Tongue (tissue), 2 donors: ENCODE results near the gene PDE4DIP. TPM values are rescaled to one million over a fixed set of nuclear protein-coding genes. Genes with fewer than 3 reads are reported as not detected.
"Not testable (repeated sequence)": the region's sequence is repeated elsewhere in the genome, so short reads cannot be mapped to it uniquely, and the experiment has no call there.

Experiments
- DNase-seq: peaks from one replicate; pipeline ENCODE4 v3.0.0-alpha.2; 2015
- total RNA-seq: library from RNA; depleted of rRNA; stranded (reverse); fragments of >200 nt; gene quantifications from one replicate; pipeline ENCODE4 v1.2.3, GENCODE V29; 2014

Gene PDE4DIP
- total RNA-seq: 1,550 TPM

GRCh38 chr1:148844220-148844619 lies at the start of gene PDE4DIP:
PDE4DIP (plus strand) TSS chr1:148844428; CDS start chr1:148844775, 347 bp downstream.
- DNase-seq: not testable (repeated sequence)

- not testable (repeated sequence) for DNase-seq
These were observed 35.8 kb upstream of the PDE4DIP start for GRCh38 chr1:148808268-148808928.

DNA sequence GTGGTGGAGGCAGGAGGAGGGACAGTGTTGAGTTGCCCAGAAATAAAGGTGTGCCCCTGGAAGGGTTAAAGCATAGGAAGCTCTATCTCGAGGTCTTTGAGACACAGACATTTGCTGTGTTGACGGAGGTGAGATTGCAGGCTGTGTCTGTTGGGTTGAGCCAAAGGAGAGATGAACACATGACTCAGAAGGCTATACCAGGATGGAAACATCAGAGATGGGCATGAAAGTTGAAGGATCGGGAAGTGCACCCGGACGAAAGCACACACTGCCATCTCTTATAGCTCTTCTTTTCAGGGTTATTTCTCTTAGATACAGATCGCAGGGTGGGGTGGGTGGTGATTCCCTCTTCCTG lies 35.3 kb upstream of the PDE4DIP start:
- DNase-seq: not testable (repeated sequence)

DNA sequence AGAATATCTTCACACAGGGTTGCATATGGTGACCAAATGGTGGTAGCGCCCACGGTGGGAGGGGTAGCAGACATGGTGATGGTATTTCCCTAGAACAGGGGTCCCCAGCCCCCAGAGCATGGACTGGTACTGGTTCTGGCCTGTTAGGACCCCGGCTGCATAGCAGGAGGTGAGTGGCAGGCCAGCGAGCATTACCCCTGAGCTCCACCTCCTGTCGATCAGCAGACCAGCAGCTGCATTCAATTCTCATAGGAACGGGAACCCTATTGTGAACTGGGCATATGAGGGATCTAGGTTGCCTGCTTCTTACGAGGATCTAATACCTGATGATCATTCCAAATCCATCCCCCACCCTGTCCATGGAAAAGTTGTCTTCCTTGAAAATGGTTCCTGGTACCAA lies 22.0 kb upstream of the PDE4DIP start:
- not testable (repeated sequence) for DNase-seq

- not testable (repeated sequence) for DNase-seq
These were observed 20.4 kb upstream of the PDE4DIP start for GRCh38 chr1:148823822-148824221.

DNA sequence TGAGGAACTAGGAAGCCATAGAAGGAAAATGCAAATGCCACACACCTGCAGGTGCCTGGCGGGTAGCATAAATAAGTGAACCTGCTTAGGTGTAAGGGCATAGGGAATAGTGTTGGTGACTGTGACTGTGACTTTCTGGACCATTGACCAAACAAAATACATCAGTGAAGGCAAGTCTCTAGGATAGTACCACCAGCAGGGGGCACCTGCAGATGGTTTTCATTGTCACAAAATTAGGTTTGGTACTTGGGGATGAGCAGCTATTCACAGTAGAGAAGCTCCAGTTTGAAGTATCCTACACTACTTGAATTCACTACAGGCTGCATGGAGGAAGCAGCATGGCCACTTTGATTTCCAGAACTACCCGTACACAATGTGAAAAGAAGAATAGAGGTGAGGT lies 19.2 kb upstream of the PDE4DIP start:
- not testable (repeated sequence) for DNase-seq

DNA sequence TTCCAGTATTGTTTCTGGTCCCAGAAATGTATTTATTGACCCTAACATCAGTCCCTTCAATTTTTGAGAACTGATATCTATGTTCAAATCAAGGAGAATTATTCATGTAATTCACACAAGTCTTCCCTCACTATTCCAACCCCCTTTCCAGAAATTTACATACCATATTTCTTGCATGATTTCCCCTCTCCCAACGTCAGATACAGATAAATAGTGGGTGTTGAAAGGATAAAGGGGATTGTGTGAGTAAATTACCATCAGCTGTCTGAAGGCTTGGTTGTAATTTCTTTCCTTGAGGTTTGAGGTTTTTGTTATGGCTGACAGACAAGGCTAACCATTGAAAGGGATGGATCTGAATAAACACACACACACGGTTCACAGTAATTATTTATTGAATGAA lies 15.7 kb upstream of the PDE4DIP start:
- DNase-seq: not testable (repeated sequence)

- not testable (repeated sequence) for DNase-seq
These were observed 15.3 kb upstream of the PDE4DIP start for GRCh38 chr1:148828962-148829361.

- DNase-seq: not testable (repeated sequence)
These were observed 14.9 kb upstream of the PDE4DIP start for GRCh38 chr1:148829365-148829764.

GRCh38 chr1:148841262-148841661 lies 3.0 kb upstream of the PDE4DIP start:
- not testable (repeated sequence) for DNase-seq

DNA sequence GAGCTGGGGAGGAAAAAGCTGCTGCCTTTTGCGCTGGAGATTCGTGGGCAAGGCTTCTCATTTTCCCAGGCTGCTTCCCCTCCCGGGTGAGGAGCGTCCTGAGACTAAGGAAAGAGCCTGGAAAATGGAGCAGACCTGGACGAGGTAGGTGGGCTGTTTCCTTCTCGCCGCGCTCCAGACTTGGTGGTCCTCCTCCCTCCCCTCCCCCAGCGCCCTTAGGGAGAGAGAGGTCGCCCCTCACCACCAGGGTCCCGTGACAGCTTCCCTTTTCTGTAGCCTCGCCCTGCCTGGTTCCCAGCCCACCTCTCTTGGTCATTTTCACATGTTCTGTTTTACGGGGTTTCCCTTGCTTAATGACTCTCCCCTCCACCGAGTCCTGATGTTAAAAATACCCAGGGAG lies 423 bp downstream of the PDE4DIP start:
- DNase-seq: not testable (repeated sequence)

GRCh38 chr1:148845068-148845467 lies 840 bp downstream of the PDE4DIP start:
- not testable (repeated sequence) for DNase-seq

DNA sequence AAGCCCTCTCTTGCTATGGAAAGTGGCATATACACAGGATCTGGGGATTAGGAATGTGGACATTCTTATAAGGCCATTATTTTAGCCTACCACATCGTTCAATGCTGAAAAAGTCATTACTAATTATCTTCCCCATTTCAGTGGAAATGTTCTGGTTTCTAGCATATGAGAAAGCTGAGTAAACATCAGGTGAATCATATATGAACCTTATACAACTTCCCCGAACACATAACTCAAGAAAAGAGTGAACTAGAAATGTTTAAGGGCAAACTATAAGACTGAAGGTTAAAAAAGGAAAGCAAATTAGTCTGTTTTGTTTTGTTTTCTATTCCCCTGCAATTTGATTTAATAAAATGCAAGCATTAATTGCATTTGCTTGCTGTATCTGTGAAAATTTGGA lies 6.1 kb downstream of the PDE4DIP start:
- not testable (repeated sequence) for DNase-seq

DNA sequence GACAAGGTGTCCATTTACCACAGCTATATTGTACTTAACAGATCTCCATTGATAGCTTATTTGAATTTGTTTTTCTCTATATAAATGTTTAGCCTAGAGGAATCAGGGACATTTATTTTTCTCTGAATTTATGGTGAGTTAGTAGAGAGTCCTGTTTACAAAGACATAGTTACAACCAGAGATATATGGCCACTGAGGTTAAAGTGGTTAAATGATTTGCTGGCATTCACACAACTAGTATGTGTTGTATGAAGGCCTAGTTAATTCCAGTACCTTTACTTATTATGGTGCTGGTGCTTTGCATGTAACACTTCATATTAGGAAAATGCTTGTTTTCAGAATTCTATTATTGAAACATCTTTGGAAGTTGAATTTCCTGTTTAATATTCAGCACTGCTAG lies 6.6 kb downstream of the PDE4DIP start:
- not testable (repeated sequence) for DNase-seq

- not testable (repeated sequence) for DNase-seq
These were observed 7.5 kb downstream of the PDE4DIP start for GRCh38 chr1:148851684-148852083.

GRCh38 chr1:148853363-148853762 lies 9.1 kb downstream of the PDE4DIP start:
- DNase-seq: not testable (repeated sequence)

GRCh38 chr1:148854063-148854462 lies 9.8 kb downstream of the PDE4DIP start:
- not testable (repeated sequence) for DNase-seq

DNA sequence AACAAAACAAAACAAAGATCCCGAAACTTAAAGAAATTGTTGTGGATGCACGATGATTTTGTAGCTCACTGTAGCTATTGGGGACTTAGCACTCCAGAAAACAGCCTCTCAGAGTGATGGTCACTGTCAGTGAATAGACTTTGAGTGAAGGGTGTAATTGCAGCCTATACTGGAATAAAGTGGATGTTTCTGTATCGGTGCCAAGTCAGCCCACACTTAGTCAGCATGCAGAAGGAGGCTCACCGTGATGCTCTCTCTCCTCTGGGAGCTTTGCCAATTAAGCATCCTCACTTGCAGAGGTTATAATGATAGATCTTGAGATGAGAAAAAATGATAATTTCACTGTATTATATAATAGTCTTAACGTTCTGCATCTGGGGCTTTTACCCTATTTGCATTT lies 11.1 kb downstream of the PDE4DIP start:
- DNase-seq: not testable (repeated sequence)

DNA sequence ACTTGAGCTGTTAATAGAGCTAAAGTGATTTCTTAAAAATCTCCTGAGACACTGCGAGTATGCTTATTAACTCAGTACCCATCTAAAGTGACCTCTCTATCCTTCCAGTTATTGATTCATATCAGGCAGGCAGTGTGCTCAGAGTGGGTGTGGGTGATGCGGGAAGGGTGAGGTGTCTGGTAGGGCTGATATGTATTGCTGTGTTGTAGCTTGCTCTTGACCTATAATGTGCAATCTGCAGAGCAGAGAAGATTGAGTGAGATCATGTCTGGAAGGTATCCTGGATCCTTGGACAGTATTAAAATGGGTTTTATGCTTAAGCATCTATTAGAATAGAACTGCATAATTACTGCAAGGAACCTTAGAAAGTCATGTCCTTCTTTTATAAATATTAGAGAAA lies 15.8 kb downstream of the PDE4DIP start:
- not testable (repeated sequence) for DNase-seq

GRCh38 chr1:148860579-148861259 lies 16.5 kb downstream of the PDE4DIP start:
- DNase-seq: not testable (repeated sequence)

DNA sequence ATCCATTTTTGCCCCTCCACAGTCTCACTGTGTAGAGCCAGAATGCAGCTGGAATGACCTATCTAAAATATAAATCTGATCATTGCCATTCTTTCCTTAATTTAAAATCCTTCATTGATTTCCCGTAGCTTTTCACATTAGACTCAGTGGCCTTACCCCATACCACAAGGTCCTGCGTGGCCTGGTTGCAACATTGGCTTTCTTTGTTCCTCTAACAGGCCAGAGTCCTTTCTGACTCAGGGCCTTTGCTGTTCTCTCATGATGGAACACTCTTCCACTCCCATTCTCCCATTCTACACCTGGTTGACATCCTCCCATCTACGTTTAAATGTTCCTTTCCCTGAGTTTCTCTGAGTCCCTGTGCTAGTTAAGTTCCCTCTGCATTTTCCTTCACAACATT lies 18.4 kb downstream of the PDE4DIP start:
- DNase-seq: not testable (repeated sequence)

- DNase-seq: not testable (repeated sequence)
These were observed 24.9 kb downstream of the PDE4DIP start for GRCh38 chr1:148868924-148869633.

DNA sequence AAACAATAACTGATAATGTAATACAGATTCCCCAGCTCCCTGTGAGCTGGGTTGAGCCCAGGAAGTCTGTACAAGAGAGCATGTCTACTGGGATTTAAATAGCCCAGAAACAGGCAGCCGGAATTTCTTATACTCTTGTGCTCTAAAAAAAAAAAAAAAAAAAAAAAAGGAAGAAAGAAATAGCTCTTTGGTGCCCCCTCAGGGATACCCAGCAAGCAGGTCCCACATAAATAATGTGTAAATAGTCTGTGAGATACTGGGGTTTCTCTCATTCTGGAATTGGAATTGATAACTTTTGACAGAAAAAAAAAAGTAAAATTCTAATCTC lies 25.4 kb downstream of the PDE4DIP start:
- DNase-seq: not testable (repeated sequence)
